GM19468 (cell line): ENCODE results near the gene AHCYL2.

Experiments
- ATAC-seq: cut with Tn5 transposase; IDR thresholded peaks from one replicate; pipeline ENCODE4 v1.9.1; 2021; ENCODE audit warnings: mild to moderate bottlenecking, moderate library complexity, moderate number of reproducible peaks; ENCODE audit not compliant: unreplicated experiment; ENCODE audit errors: extremely low read depth

The AHCYL2 gene

DNA sequence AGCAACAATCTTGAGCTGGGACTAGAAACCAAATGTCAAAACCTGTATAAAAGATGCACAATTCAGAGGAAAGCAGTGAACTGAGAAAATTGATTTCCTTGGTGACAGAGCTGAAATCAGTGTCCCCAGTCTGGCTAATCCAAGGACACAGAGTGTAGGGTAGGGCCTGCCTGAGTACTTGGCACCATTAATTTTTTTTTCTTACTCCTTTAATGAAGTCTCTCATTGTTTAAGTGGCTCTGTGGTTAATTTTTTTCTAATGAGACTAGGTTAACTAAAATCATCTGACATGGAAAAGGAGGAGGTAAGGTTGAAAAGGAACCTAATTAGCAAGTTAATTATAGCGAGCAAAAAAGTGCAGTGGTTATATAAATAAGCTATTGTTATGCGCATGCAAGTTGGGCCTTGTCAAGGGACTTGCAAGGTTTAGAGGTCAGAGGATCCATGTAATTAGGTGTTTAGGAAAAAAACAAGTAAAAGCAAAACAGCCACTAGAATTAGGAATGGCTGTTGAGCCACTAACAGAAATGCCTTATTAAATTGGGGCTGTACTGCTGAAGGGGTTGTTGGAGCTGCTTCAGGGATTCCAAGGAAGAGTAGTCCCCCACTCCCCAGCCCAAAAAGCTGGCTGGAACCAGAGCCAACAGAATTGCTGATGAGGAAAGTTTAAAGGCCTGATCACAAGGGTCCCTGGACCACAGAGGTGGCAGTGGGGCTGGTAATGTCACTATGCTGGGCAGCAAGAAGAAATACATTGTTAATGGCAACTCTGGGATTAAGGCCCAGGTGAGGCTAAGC, 150.5 kb downstream of the AHCYL2 start:
- ATAC-seq: no peak

DNA sequence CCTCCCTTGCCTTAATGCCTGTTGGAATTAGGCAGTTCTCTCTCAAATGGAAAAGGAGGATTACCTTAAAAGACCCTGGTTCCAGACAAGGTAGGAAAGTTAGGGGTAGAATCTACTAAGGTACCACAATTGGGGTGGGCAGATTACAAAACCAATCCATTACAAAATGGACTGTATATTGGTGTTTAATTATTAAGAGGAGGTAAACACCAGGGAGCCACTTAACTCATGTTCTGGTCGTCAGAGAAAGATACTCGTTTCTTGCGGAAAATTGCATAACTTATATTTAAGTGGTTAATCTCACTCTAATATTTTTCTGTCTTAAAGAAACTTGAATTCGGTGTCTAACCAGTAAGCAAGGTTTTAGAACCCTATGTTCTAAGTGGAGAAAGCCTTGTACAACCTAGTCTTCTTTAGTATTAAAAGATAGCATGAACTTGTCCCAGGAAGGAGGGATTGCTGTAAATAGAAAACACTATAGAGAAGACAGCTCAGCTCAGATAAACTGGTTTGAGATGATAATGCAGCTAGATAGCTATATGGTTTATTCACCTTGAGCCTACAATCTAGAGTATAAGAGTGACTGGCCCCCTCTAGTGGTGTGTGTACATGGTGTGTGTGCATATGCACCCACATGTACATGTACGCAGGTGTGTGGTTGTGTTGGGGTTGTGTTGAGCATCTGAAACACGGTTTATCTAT, 151.4 kb downstream of the AHCYL2 start:
- no peak for ATAC-seq

DNA sequence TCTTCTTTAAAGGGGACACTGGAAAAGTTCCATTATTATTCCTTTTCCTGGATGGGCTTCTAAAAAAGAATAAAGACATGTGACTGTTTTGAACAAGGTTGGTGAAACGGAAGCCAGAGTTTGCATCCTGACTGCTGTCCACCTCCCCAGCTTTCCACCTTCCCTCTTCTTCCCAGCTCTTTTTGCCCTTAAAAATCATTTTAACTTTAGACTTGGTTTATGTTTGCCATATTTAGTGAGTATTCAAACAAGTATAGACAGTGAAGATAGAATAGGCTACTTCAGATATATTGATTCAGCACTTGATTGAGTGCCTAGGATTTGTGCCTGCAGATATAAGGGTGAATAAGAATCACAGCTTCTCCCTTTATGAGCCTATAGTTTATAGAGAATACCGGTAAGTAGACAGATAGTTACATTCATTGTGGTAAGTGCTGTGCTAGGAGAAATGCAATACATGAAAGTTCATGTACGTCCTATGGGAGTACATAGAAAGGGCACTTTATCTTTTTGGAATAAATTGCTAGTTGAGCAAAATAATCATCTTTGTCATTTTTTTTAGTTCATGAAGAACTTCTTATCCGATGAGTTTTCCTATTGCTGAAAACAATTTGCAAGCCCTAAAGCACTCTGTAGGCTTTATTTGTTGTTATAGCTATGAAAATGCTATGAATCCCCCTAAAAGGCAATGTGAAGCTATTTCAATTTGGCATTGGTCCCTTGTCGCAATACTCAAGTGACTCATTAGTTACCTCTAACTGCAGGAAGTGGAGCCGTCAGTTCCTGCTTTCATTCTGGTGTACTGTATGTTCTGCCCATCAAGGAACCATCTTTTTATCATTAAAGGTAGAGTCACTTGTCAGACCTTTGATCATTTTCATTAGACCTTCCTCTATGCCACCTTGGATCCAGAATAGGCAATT, 152.2 kb downstream of the AHCYL2 start:
- ATAC-seq: no peak

DNA sequence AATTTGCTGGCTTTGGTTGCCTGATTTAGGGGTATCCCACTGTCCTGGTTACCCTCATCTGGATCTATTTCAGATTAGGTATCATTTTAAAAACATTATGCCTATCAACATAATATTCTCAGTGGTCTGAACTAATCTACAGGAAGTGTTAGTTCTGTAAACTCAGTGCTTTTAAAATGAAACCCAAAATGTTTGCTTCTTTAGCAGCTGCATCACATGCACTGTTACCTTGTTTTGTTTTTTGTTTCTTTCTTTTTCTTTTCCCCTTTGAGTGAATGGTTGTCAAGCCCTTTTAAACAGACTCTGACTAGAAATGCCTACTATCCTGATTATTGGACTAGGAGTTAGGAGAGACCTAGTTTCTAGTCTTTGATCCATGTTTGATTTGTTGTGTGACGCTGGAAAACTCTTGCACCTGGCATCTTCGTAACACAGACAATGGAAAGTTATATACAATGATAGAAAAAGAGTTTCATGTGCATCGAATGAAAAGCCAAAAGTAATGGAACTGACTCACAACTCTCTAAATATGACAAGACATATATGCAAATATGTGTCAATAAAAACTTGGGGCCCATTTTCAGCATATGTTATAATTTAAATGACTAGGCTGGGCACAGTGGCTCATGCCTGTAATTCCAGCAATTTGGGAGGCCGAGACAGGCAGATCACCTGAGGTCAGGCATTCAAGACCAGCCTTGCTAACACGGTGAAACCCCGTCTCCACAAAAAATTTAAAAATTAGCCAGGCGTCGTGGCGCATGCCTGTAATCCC, 157.1 kb downstream of the AHCYL2 start:
- ATAC-seq: no peak

DNA sequence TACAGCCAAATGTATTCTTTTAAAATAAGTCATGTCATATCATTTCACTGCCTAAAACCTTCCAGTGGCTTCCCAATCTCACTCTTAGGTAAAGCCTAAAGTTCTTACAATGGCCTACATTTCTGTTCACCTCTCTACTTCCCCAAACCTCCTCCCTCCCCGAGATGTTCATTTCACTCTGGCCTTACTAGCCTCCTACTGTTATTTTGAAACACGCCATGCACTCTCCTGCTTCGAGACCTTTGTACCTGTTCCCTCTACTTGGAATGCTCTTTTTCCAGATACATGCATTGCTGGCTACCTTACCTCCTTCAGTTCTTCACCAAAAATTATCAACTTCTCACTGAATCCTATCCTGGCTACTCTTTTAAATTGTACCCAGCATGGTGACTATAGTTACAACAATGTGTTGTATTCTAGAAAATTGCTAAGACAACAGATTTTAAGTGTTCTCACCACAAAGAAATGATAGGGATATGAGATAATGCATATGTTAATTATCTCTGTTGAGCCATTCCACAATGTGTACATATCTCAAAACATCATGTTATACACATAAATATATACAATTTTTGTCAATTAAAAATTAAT, 158.8 kb downstream of the AHCYL2 start:
- no peak for ATAC-seq

DNA sequence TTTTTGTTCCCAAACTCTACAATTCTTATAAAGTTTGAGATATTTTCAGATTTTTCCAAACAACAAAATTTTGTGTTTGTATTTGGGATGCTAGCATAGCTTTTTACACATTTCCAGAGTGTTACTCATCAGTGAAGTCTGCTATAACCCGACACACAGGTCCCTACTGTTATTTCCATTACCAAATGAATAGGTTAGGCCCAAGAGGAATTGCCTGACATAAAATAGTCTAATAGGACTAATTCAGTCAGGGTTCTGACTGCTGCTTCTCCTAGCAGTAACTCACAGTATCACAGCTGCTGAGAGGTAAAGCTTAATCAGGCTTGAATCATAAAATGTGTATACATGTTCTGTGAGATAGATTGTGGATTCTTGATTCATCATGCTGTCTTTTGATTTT, 160.3 kb downstream of the AHCYL2 start:
- no peak for ATAC-seq

DNA sequence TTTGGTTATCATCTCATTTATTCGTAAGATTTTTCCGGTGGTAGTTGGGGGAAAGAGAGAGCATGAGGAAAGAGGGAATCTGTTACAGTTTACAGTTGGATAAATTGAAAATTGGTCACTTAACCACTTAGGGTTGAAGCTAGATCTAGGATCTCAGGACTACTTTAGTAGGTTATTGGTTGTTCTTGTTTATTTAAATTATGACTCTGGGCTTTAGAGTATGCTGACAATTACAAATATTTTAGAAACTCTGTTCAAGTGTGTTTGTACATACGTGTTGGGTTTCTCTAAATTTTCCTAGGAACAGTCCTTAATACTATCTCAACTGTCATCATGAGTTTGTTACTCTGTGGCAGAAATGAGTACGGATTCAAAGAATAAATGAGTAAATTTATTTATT, 160.8 kb downstream of the AHCYL2 start:
- no peak for ATAC-seq

DNA sequence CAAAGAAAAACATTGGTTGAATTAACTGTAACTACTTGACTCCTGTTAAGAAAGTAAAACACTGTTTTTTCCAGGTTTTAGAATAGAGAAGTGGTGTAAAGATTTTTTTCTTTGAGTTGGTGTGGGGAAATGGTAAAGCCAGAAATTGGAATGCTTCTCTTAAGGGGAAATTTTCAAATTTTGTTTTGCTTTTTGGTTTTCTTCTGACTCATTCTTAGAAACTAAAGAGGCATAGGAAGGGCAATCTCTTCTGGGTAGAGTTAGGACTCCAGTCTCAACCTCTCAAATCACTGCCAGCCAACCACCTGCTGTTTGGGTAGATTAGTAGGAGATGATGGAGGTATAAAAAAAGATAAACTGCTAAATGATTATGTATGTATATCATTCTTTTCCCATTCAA, 161.7 kb downstream of the AHCYL2 start:
- no peak for ATAC-seq

DNA sequence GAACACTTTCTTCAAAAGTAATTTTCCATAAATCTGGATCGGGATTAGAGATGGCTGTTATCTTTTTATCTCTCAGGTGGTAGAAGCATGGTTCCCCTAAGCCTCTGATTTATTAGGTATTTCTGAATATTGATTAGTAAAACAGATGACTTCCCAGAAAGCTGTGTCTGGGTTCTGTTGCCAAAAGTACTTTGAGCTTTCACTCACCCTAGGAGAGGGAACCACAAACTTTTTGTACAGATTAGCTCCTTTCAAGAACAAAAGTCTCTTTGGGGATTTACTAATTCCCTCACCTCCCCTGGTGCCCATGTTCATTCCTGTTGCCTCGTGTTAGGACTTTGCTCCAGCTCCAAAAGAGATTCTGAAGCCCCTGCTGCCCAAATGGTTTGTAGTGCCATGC, 162.7 kb downstream of the AHCYL2 start:
- no peak for ATAC-seq

DNA sequence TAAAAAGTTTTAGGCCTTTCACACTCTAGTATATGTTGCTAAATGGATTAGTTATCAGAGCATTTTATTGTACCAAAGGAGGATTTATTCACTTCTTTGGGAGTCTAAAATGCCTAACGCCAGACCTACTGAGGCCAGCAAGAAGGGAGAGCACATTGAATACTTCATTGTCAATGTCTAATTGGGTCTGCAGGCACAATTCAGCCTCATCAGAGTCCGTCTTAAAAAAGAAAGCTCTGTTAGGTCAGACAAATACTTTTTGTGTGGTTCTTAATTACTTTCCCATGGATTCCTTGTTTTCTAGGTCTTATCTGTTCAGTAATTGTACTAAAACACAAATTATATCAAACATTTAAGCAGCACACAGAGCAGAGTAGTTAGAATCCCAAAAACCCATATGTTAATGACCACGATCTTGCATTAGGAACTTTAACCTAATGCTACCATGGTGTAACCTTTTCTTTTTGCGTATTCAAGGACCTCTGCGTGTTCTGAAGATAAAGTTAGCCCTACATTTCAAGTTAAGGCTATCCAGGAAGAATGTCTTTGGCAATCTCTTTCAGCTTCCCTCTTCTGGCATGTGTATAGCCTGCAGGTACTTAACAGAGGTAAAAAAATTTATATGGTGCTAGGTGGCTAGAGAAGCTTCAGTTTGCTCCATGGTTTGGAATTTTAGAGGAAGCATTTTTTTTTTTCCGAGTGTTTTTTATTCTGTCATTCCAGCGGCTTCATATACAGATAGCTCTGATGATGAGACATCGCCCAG, 163.7 kb downstream of the AHCYL2 start:
- ATAC-seq: no peak

DNA sequence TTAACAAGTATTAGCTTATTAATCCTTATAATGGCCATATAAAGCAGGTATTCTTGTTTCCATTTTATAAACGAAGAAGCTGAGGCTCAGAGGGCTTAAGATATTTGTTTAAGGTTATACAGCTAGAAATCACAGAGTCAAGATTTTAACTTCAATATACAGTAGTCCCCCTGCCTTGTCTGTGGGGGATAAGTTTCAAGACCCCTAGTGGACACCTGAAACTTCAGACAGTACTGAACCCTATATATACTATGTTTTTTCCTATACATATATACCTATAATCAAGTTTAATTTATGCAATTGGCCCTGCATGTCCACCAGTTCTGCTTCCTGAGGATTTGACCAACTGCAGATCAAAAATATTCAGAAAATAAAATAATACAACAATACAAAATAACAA, 165.0 kb downstream of the AHCYL2 start:
- no peak for ATAC-seq

DNA sequence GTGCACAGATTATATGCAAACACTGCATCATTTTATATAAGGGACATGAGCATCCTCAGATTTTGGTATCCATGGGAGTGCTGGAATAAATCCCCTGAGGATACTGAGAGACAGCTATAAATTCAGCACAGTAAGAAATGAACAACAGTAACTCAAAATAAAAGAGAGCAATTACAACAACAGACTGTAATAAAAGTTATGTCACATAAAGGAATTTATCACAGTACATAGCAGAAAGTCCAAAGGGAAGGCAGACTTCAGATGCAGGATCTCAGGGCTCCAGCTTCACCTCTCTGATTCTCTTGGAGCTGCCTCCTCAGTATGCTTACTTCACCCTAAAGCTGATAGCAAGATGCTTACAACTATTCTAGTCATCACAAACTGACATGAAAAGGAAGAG, 165.5 kb downstream of the AHCYL2 start:
- ATAC-seq: no peak

DNA sequence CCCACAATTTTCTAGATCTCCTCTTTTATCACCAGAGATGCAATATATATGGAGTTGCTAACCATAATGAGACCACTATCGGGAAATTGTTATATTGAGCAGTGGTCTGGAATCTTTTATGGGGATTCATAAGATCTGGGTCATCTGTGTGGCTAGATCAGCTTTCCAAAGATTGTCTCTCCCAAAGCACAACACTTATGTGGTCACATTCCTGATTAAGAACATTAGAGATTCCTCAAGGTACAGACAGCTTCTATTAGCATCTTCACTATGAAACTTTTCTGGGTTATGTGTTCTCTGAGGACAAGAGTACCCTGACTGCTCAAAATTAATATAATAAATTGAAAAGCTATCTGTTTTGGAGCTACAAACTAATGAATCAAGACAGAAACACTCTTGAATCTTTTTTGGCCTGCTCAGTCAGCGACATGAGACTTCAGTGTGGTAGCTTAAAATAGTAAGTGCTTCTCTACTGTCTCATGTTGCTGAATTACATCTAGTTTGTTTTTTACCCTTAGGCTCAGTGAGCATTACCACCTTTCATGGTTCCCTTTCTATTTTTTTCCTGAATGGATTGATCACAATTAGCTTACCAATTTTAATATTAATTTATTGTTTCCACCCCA, 166.8 kb downstream of the AHCYL2 start:
- ATAC-seq: no peak

DNA sequence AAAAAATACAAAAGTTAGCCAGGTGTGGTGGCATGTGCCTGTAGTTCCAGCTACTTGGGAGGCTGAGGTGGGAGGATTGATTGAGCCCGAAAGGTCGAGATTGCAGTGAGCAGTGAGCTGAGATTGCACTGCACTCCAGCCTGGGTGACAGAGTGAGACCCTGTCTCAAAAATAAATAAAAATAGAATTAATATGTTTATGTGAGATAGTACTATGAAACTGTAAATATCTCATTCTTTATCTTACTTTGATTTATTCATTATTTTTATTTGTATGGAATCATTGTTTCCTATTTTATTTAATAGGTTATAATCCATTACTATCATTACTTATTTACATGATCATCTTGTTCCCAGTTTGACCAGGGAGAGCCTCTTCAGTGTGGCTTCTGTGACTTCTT, 168.4 kb downstream of the AHCYL2 start:
- no peak for ATAC-seq

DNA sequence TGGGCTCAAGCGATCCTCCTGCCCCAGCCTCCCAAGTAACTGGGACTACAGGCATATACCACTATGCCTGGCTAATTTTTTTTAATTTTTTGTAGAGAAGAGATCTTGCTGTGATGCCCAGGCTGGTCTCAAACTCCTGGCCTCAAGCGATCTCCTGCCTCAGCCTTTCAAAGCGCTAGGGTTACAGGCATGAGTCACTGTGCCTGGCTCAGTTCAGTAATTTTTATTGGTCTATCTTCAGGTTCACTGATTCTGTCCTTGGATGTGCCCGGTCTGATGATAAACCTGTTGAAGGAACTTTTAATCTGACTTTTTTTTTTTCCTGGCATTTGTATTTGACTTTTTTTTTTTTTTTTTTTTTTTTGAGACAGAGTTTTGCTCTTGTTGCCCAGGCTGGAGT, 169.3 kb downstream of the AHCYL2 start:
- ATAC-seq: no peak

DNA sequence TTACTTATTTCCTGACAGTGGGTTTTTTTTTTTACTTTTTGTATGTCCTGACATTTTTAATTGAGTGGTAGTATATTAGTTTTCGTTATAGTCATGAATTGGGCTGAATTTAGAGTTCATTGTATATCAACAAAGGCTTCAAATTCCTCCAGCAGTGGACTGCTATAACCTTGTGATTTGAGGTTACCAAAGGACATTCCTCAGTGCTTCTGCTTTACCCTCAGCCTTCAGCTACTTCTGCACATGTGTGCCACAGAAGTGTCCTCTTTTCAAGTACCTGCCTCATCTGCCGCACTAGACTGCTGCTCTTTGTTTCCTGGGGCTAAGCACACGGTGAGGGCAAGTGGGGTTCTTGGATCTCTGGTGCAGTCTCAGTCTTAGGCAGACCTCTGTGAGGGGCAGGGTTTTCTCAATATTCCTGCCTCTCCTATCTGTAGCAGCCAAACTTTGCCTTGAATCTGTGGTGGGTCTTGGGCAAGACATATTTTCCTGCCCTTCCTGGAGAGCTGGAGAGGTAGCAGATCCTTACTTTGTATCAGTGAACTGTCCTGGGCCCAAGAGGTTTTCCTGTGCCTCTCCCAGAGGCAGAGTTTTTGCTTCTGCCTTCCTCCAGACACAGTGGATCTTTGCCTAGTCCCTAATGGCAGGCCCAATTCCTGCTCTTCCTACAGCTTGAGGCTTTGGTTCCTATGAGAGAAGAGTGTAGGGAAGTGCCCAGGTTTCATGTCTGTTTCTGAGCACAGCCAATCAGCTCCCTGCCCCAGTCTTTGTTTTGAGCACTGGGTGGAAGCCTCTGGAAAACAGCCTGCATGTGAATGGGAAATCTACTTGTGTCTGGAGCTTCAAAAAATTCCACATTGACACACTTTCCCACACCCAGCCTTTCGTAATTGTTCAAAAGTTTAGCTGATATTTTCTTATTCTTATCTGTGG, 170.4 kb downstream of the AHCYL2 start:
- no peak for ATAC-seq

DNA sequence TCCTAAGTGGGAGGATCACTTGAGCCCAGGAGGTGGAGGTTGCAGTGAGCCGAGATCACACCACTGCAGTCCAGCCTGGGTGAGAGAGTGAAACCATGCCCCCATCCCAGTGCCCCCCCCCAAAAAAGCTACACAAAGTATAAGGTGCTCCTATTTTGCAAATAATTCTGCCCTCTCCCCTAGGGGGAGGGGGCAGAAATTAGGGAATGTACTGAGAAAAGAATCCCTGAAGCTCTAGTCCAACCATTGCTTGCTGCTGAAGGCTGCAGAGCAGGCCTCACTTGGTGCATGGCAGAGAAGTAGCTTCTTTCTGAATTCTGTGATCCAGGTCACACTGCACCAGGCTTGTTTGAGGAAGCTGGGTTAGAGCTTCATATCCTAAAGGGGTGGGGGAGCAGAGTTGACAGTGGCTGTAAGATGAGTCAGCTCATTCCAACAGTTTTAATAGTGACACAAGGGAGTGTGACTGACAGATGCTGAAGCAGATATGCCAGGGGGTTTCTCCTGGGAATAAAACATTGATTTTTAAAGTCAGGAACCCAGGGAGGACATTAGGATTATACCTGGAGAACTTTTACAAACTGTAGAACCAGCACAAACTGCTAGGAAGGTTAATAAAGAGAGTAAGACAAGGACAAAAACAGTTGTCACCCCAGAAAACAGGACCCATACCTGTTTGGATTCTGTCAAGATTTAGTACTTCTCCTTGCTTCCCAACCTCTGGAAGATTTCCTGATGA, 176.6 kb downstream of the AHCYL2 start:
- ATAC-seq: no peak
